Breast epithelium (tissue), 3 donors: Measurements from ENCODE around the gene STARD5.

Experiments
- POLR2A ChIP-seq: fragments of 450-650 bp; IDR thresholded peaks from one replicate; pipeline ENCODE4 v1.6.1; 2016; ENCODE audit warnings: antibody characterized with exemption, mild to moderate bottlenecking, moderate library complexity
- TF ChIP-seq, protein P1 (sequence below), 3 donors: fragments of 450-650 bp; IDR thresholded peaks; one replicate each; pipeline ENCODE4 v1.5.1; 2016 to 2017; ENCODE audit warnings: antibody characterized with exemption in 3 of 3, mild to moderate bottlenecking in 3 of 3, moderate library complexity in 3 of 3

DNA sequence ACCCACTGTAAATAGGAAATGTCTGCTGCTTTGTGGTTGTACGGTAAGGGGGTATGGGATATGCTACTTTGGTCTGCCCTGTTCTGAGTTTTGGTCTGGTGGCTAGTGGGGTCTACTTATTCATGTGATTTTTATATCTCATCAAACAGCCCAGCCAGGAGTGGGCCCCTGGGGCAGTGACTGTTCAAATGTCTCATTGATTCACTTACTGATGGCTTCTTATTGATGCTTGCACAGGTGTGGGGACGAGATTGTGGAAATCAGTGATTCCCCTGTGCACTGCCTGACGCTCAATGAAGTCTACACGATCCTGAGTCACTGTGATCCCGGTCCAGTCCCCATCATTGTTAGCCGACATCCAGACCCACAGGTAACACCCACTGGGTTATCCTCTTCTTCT is 38.5 kb downstream of the STARD5 start:
- TF ChIP-seq, protein P1, sequence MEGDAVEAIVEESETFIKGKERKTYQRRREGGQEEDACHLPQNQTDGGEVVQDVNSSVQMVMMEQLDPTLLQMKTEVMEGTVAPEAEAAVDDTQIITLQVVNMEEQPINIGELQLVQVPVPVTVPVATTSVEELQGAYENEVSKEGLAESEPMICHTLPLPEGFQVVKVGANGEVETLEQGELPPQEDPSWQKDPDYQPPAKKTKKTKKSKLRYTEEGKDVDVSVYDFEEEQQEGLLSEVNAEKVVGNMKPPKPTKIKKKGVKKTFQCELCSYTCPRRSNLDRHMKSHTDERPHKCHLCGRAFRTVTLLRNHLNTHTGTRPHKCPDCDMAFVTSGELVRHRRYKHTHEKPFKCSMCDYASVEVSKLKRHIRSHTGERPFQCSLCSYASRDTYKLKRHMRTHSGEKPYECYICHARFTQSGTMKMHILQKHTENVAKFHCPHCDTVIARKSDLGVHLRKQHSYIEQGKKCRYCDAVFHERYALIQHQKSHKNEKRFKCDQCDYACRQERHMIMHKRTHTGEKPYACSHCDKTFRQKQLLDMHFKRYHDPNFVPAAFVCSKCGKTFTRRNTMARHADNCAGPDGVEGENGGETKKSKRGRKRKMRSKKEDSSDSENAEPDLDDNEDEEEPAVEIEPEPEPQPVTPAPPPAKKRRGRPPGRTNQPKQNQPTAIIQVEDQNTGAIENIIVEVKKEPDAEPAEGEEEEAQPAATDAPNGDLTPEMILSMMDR (IDR thresholded peaks at IDR 0.05), result no peak
- no peak for TF ChIP-seq POLR2A
